Esophagus (tissue), 2 donors: ENCODE results near the gene DNMBP. TPM values are rescaled to one million over a fixed set of nuclear protein-coding genes. Genes with fewer than 3 reads are reported as not detected.

Source experiments
- H3K27ac ChIP-seq, 2 donors: one replicate each; pipeline ENCODE4 v1.5.1; 2013; ENCODE audit warnings: low read depth in 2 of 2, mild to moderate bottlenecking in 2 of 2, inconsistent platforms in 1 of 2, low read length in 1 of 2, moderate library complexity in 1 of 2
- H3K27me3 ChIP-seq, 2 donors: one replicate each; pipeline ENCODE4 v1.6.1; 2013; ENCODE audit warnings: low read length in 2 of 2, control low read depth in 1 of 2, mild to moderate bottlenecking in 1 of 2; ENCODE audit not compliant: insufficient read depth in 2 of 2, control insufficient read depth in 1 of 2
- H3K36me3 ChIP-seq, 2 donors: one replicate each; pipeline ENCODE4 v1.6.1; 2013; ENCODE audit warnings: low read length in 1 of 2; ENCODE audit not compliant: control insufficient read depth in 2 of 2, insufficient read depth in 2 of 2
- H3K4me1 ChIP-seq, 2 donors: one replicate each; pipeline ENCODE4 v1.6.1; 2013; ENCODE audit warnings: low read length in 1 of 2; ENCODE audit not compliant: control insufficient read depth in 2 of 2, insufficient read depth in 2 of 2
- H3K4me3 ChIP-seq, 2 donors: one replicate each; pipeline ENCODE4 v1.5.1; 2013; ENCODE audit warnings: low read length in 2 of 2, mild to moderate bottlenecking in 2 of 2, low read depth in 1 of 2, moderate library complexity in 1 of 2
- H3K9me3 ChIP-seq, 2 donors: one replicate each; pipeline ENCODE4 v1.6.1; 2013; ENCODE audit warnings: mild to moderate bottlenecking in 2 of 2, low read depth in 1 of 2, low read length in 1 of 2, moderate library complexity in 1 of 2; ENCODE audit not compliant: control insufficient read depth in 2 of 2, insufficient read depth in 1 of 2
- WGBS, 2 donors: extraction: QIAGEN DNeasy Blood & Tissue Kit; methylation state at CpG; one replicate each; pipeline ENCODE4 v1.1.7; 2013; 5-methylcytosine and 5-hydroxymethylcytosine counted together
- polyA plus RNA-seq, 2 donors: library from polyadenylated mRNA; stranded (reverse); fragments of 200-250 nt; gene quantifications; one replicate each; pipeline ENCODE4 v1.2.3, GENCODE V29; 2013
- donor health status: healthy with polysubstance abuse.
- donor health status: Bipolar disorder and iron deficiency.

DNMBP gene
- polyA plus RNA-seq, 2 donors: 5.4 to 6.4 TPM

DNA sequence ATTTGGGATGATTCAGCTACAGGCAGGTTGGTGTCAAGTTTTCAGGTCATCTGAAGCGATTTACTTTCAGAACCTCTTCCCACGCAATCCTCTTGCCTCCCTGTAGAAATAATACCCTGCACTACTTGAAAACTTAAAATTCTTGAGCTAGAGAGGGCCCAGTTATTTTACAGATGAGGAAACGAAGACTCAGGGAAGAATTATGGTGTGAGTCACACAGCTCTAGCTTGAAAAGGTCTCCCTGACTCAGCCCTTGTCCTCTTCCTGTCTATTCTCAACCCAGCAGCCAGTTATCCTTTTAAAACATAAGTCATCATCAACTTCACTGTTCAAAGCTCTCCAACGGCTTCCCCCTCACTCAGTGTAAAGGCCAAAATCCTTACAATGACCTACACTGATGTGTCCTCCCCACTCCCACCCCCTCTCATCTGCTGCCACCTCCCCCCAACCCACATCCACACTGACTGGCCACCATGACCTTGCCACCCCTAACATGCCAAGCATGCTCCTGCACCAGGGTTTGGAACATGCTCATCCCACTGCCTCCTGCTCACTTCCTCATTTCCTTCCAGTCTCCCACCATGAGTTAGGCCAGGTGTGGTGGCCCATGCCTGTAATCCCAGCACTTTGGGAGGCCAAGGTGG is 3.4 kb downstream of the DNMBP start:
- Histone ChIP-seq H3K27ac (peak overlapping the region; percentile 72 to 92), H3K27me3 (no peaks in the 10 kb centered on the region), H3K4me3 (no peak overlapping the region), H3K36me3 (no peaks in the 10 kb centered on the region), H3K9me3 (no peaks in the 10 kb centered on the region), H3K4me1 (peaks cover 0 to 9% of the 10 kb centered on the region in 2 donors)
- WGBS, 2 donors: 23 to 33% methylated on average over 4 of the region's 4 CpGs

- no peaks in the 10 kb centered on the region for H3K27me3 ChIP-seq
- 90 to 91% methylated on average over 3 of the region's 3 CpGs for WGBS, 2 donors
- H3K4me1 ChIP-seq: peaks cover 4 to 9% of the 10 kb centered on the region in 2 donors
- no peak overlapping the region for H3K4me3 ChIP-seq
- no peaks in the 10 kb centered on the region for H3K9me3 ChIP-seq
- peak overlapping the region; percentile 8 to 33 for H3K27ac ChIP-seq
- no peaks in the 10 kb centered on the region for H3K36me3 ChIP-seq
Observed at GRCh38 chr10:100004805-100005510, 4.8 kb downstream of the DNMBP start.

DNA sequence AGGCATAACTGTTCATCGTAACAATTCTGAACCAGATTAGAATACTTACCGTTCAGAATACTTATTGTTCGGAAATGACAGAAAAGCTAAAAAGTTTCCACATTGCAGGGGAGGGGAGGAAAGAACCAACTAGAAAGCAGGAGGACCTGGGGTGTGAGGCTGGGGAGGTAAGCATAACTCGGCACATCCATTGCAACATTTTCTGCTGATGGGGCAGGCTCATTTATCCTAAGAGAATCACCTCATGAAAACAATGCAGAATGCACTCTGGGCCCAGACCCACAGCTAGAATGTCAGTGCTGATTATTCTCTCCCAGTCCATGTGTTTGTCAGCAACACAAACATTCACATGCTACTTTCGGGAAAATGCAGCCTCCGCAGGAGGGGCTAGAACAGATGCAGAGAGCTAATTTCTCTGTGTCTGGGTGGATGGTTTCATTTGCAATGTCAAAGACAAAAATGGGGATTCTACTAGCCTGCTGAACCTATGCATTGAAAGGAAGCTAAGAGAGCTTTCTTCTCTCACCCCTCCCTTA is 9.6 kb downstream of the DNMBP start:
- Histone ChIP-seq H3K4me1 (peaks cover 0 to 4% of the 10 kb centered on the region in 2 donors), H3K27ac (no peak overlapping the region), H3K9me3 (no peaks in the 10 kb centered on the region), H3K4me3 (no peak overlapping the region), H3K27me3 (no peaks in the 10 kb centered on the region), H3K36me3 (no peaks in the 10 kb centered on the region)
- 88 to 92% methylated on average over 6 of the region's 6 CpGs for WGBS, 2 donors

- peaks cover 0 to 4% of the 10 kb centered on the region in 2 donors for H3K4me1 ChIP-seq
Observed at GRCh38 chr10:99999319-100000108, 10.2 kb downstream of the DNMBP start.

GRCh38 chr10:99998889-99999288 is 10.9 kb downstream of the DNMBP start:
- H3K9me3 ChIP-seq: no peaks in the 10 kb centered on the region
- peaks cover 0 to 4% of the 10 kb centered on the region in 2 donors for H3K4me1 ChIP-seq
- no peaks in the 10 kb centered on the region for H3K36me3 ChIP-seq
- H3K27me3 ChIP-seq: no peaks in the 10 kb centered on the region
- WGBS, 2 donors: 87 to 89% methylated on average over 6 of the region's 6 CpGs
- no peak overlapping the region for H3K27ac ChIP-seq
- H3K4me3 ChIP-seq: no peak overlapping the region

More at GRCh38 chr10:99999319-100000108, 10.2 kb downstream of the DNMBP start:
- no peak overlapping the region for H3K27ac ChIP-seq
- no peaks in the 10 kb centered on the region for H3K36me3 ChIP-seq
- no peaks in the 10 kb centered on the region for H3K27me3 ChIP-seq
- WGBS, 2 donors: 89 to 90% methylated on average over 8 of the region's 8 CpGs
- H3K4me3 ChIP-seq: no peak overlapping the region
- H3K9me3 ChIP-seq: no peaks in the 10 kb centered on the region

DNA sequence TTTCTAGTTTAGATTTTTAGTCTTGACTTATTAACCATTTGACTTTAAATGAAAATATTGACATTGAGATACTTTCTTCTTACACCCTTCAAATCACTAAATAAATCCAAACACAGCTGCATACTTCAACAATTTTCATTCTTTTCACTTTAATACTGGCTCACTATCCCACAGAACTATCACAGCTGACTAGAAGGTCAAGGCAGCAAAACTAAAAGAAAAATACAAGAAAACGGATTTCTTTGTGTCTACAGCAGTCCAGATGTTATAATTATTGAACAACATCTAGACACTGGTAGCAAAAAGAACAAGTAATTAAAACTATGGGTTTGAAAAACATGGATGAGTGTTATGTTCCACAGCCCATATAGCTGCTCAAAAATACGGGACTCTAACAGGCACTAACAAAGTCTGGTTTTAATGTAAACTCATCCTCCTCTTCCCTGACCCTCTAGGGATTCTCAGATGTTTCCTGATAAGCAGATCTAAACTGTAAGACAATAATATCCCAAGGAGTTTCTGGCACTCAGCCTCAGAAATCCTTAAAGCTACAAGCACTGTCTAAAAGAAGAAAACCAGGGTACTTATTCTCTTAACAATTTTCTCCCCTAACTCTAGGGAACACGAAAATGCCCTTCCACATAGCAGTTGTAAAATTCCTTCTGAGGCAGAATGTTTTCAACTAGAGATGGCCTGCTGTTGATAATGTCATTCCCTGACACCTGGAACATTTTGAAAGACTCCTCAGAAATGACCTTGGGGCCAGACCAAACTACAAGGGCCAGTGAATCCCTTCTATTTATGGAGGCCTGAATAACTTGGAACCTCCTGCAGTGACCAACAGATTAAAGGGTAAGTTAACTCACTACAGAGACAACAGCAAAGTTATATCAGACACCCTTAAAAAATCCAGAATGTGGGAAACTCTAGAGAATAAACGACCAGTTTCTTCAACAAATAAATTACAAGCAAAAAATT is 12.8 kb downstream of the DNMBP start:
- Histone ChIP-seq H3K27ac (no peak overlapping the region), H3K4me1 (peaks cover 0 to 4% of the 10 kb centered on the region in 2 donors)

GRCh38 chr10:99995713-99996112 is 14.0 kb downstream of the DNMBP start:
- no peaks in the 10 kb centered on the region for H3K36me3 ChIP-seq
- H3K27ac ChIP-seq: no peak overlapping the region
- no peaks in the 10 kb centered on the region for H3K9me3 ChIP-seq
- H3K27me3 ChIP-seq: no peaks in the 10 kb centered on the region
- H3K4me1 ChIP-seq: peaks cover 0 to 4% of the 10 kb centered on the region in 2 donors
- 70 to 81% methylated on average over 3 of the region's 3 CpGs for WGBS, 2 donors
- no peak overlapping the region for H3K4me3 ChIP-seq

More for the DNA sequence above, 12.8 kb downstream of the DNMBP start:
- no peaks in the 10 kb centered on the region for H3K9me3 ChIP-seq
- WGBS, 2 donors: 40 to 51% methylated on average over 4 of the region's 4 CpGs
- no peaks in the 10 kb centered on the region for H3K27me3 ChIP-seq
- H3K36me3 ChIP-seq: no peaks in the 10 kb centered on the region
- H3K4me3 ChIP-seq: no peak overlapping the region

DNA sequence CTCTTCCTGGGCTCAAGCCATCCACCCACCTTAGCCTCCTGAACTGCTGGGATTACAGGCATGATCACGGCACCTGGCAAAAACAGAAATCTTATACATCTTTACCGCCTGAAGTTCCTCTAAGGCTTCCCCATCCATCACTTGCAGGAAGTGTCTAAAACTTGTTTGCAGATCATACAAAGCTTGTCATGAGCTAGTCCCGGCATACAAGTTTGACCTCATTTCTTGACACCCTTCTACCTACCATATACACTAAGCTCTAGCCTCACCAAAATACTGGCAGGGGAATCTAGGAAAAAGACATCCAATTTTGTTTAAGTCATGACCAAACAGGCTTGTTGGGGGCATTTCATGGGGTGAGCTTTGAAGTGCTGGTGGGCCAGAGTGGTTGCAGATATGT is 14.5 kb downstream of the DNMBP start:
- no peaks in the 10 kb centered on the region for H3K9me3 ChIP-seq
- WGBS, 2 donors: 70 to 71% methylated on average over 3 of the region's 3 CpGs
- no peak overlapping the region for H3K27ac ChIP-seq
- no peak overlapping the region for H3K4me3 ChIP-seq
- H3K4me1 ChIP-seq: peaks cover 0 to 3% of the 10 kb centered on the region in 2 donors
- no peaks in the 10 kb centered on the region for H3K36me3 ChIP-seq
- no peaks in the 10 kb centered on the region for H3K27me3 ChIP-seq
